ENCODE measurements around the gene ANTKMT. TPM values are rescaled to one million over a fixed set of nuclear protein-coding genes. Genes with fewer than 3 reads are reported as not detected.

ANTKMT gene
- total and polyA plus RNA-seq, 7 donors, result 18.6 to 53.1 (median 35.5) TPM

DNA sequence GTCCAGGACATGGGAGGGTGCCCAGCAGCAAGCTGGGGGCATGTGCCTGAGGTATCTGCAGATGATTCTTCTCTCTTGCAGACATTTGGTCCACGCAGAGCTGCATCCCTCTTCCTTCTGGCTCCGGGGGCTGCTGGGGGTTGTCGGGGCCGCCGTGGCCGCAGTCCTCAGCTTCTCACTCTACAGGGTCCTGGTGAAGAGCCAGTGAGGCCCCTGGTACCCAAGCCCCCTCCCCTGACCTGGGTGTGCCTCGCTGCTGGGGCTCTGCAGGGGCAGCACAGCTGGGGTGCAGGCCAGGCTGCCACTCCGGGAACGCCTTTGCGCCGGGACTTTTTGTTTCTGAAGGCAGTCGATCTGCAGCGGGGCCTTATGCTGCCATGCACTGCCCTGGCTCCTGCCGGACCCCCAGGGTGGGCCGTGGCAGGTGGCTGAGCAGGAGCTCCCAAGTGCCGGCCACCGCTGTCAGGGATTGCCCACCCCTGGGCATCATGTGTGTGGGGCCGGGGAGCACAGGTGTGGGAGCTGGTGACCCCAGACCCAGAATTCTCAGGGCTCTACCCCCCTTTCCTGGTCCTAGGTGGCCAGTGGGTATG lies 47.5 kb upstream of the ANTKMT start:
- no peak overlapping the region for H3K27ac ChIP-seq
- DNase-seq, result no peak
- H3K4me3 ChIP-seq, result no peak overlapping the region
- peaks cover 0 to 35% (median 26%) of the 10 kb centered on the region in 4 donors for H3K4me1 ChIP-seq
- no peaks in the 10 kb centered on the region for H3K27me3 ChIP-seq
- TF ChIP-seq EP300 (IDR thresholded peaks at IDR 0.05) (no peak), POLR2A (IDR thresholded peaks at IDR 0.05) (no peak), POLR2AphosphoS5 (IDR thresholded peaks at IDR 0.05) (no peak)
- TF ChIP-seq, protein P1, sequence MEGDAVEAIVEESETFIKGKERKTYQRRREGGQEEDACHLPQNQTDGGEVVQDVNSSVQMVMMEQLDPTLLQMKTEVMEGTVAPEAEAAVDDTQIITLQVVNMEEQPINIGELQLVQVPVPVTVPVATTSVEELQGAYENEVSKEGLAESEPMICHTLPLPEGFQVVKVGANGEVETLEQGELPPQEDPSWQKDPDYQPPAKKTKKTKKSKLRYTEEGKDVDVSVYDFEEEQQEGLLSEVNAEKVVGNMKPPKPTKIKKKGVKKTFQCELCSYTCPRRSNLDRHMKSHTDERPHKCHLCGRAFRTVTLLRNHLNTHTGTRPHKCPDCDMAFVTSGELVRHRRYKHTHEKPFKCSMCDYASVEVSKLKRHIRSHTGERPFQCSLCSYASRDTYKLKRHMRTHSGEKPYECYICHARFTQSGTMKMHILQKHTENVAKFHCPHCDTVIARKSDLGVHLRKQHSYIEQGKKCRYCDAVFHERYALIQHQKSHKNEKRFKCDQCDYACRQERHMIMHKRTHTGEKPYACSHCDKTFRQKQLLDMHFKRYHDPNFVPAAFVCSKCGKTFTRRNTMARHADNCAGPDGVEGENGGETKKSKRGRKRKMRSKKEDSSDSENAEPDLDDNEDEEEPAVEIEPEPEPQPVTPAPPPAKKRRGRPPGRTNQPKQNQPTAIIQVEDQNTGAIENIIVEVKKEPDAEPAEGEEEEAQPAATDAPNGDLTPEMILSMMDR (IDR thresholded peaks at IDR 0.05), result no peak
- WGBS, 2 donors, result 92% methylated on average over 18 of the region's 18 CpGs
- H3K9me3 ChIP-seq, result no peaks in the 10 kb centered on the region
- peaks cover 33 to 48% (median 39%) of the 10 kb centered on the region in 4 donors for H3K36me3 ChIP-seq
- intact Hi-C loops (cut with DNase I), result no loop called here

DNA sequence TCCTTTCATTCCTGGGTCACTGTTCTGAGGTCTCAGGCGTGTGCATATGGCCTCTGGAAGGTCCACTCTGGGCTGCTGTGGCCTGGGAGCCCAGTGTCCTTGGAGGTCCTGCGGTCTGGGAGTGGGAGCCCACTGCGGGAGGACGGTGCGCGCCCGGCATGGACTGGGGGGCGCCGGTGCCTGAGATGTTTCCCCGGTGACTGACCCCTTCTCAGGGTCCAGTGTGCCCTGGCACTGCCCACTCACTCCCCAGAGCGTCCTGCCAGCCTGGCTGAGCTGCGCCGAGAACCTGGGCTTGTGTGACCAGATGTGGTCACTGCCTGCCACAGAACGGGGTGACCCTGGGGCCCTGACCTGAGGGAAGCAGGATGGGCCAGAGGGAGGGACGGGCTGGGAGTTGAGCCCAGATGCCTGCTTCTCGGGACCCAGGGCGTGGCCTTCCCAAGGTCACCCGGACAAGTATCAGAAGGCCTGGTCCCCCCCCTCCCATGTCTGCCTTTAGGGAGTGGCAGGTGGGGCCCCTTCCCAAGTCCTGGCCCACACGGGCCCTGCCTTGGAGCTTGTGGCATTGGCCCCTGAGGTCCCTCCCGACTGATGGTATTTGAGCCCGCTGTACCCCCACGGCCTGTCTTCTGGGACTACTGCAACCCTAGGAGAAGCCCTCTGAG lies 46.6 kb upstream of the ANTKMT start:
- Histone ChIP-seq H3K4me1 (peaks cover 0 to 32% (median 21%) of the 10 kb centered on the region in 4 donors), H3K36me3 (peaks cover 33 to 48% (median 39%) of the 10 kb centered on the region in 4 donors), H3K9me3 (no peaks in the 10 kb centered on the region), H3K27me3 (no peaks in the 10 kb centered on the region), H3K4me3 (no peak overlapping the region), H3K27ac (peak overlapping the region in 1 of 4 donors; percentile 38)
- 73 to 85% methylated on average over 22 of the region's 22 CpGs for WGBS, 2 donors
- intact Hi-C loops (cut with DNase I), result no loop called here
- TF ChIP-seq POLR2AphosphoS5 (IDR thresholded peaks at IDR 0.05) (no peak), EP300 (IDR thresholded peaks at IDR 0.05) (no peak), POLR2A (IDR thresholded peaks at IDR 0.05) (no peak)
- TF ChIP-seq, protein P1 (IDR thresholded peaks at IDR 0.05), result no peak
- DNase-seq, result no peak

DNA sequence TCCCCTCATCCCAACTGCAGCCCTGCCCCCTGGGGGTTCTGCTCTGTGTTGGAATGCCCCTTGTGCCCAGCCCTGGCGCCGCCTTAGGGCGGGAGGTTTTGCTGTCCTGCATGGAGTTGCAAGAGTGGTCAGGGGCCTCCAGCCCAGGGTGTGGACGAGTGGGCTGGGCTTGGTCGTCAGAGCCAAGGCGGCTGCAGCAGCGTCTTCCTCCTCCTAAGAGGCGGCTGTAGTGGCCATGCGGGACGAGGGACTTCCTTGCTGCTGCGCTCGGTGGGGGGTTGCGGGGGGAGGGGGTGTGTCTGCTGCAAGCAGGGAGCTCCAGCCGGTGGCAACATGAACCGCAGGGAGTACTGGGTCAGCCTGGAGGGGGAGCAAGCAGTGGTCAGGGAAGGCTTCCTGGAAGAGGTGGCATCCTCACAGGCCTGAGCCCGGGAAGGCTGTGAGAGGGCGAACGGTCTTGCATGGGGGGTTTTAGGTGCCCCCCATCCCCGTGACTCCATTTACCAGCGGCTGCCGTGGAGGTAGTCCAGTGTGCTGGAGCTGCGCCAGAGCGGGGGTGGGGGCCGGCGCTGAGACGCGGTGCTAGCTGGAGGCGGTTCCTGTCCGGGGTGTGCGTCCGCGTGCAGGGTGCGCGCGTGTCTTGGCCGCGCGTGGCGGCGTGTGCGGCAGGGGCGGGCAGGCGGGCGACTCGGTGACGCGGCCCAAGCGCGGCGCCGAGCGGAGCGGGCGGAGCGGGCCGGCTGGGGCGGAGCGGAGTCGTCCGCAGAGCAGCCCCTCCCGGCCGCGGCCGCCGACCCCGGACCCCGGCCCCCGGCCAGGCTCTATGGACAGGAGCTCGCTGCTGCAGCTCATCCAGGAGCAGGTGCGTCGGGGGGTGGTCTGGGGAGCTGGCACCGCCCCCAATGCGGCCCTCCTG lies 45.7 kb upstream of the ANTKMT start, which contains the start of gene RHBDL1:
TSS of gene RHBDL1 (plus strand) at position 704 of the 916 bp plus-strand sequence. CDS start at position 824, 120 bp downstream.
- no peaks in the 10 kb centered on the region for H3K9me3 ChIP-seq
- WGBS, 2 donors, result 2 to 5% methylated on average over 73 of the region's 73 CpGs
- peaks cover 0 to 29% (median 21%) of the 10 kb centered on the region in 4 donors for H3K4me1 ChIP-seq
- no peak for DNase-seq
- H3K36me3 ChIP-seq, result peaks cover 29 to 40% (median 32%) of the 10 kb centered on the region in 4 donors
- TF ChIP-seq EP300 (IDR thresholded peaks at IDR 0.05) (no peak), POLR2AphosphoS5 (IDR thresholded peaks at IDR 0.05) (peak in 1 of 4 donors; percentile 7)
- peak within 1 kb of the TSS; percentile 10 to 48 (median 36) for H3K4me3 ChIP-seq
- H3K27ac ChIP-seq, result peak within 1 kb of the TSS in 3 of 4 donors; percentile 38 to 41 (median 41)
- H3K27me3 ChIP-seq, result no peaks in the 10 kb centered on the region
- intact Hi-C loops (cut with DNase I), result no loop called here

DNA sequence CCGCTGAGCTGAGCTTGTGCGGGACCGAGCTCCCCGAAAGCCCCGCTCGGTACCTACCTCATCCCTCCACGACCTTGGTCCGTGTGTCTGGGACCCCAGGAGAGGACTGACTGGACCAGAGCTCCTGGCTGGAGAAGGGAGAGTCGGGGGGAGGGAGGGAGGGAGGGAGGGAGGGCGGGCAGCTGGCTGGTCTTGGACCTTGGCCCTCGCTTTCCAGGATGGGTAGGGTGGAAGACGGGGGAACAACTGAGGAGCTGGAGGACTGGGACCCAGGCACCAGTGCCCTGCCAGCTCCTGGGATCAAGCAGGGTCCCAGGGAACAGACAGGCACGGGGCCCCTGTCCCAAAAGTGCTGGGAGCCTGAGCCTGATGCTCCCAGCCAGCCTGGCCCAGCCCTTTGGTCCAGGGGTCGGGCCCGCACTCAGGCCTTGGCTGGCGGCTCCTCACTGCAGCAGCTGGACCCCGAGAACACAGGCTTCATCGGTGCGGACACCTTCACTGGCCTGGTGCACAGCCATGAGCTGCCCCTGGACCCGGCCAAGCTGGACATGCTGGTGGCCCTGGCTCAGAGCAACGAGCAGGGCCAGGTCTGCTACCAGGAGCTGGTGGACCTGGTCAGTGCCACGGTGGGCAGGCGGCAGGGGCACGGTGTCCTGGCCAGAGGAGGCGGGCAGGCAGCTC lies 44.9 kb upstream of the ANTKMT start:
- Histone ChIP-seq H3K27ac (peak overlapping the region in 3 of 4 donors; percentile 28 to 41 (median 32)), H3K36me3 (peaks cover 21 to 32% (median 24%) of the 10 kb centered on the region in 4 donors), H3K4me3 (peak overlapping the region; percentile 10 to 48 (median 36)), H3K27me3 (no peaks in the 10 kb centered on the region), H3K4me1 (peaks cover 0 to 35% (median 25%) of the 10 kb centered on the region in 4 donors), H3K9me3 (no peaks in the 10 kb centered on the region)
- 22 to 48% methylated on average over 25 of the region's 25 CpGs for WGBS, 2 donors
- TF ChIP-seq POLR2AphosphoS5 (IDR thresholded peaks at IDR 0.05) (peak in 1 of 4 donors; percentile 4), POLR2A (IDR thresholded peaks at IDR 0.05) (no peak), EP300 (IDR thresholded peaks at IDR 0.05) (no peak)
- TF ChIP-seq, protein P1 (IDR thresholded peaks at IDR 0.05), result no peak
- intact Hi-C loops (cut with DNase I), result no loop called here
- DNase-seq, result no peak

Measured in sigmoid colon (tissue), 7 donors.